PC-9 (cell line): ENCODE results near the gene DNMT3L. TPM values are rescaled to one million over a fixed set of nuclear protein-coding genes. Genes with fewer than 3 reads are reported as not detected.

Experiments
- BruUV-seq: library from RNA; stranded (reverse); fragments of 400-500 nt; replicated peaks from 2 replicates; lab custom pipeline; 2021; lab: Mats Ljungman, UMichigan
- CTCF ChIA-PET: fragments of 300-600 bp; sonication (Branson Sonifier 250); formaldehyde crosslinking; loops from one replicate; lab custom pipeline; 2022; ENCODE audit warnings: antibody characterized with exemption; lab: Charles Lee
- POLR2A ChIA-PET: fragments of 300-600 bp; sonication (Branson Sonifier 250); formaldehyde crosslinking; loops from one replicate; lab custom pipeline; 2022; ENCODE audit warnings: antibody characterized with exemption; ENCODE audit not compliant: unreplicated experiment; lab: Charles Lee
- DNase-seq, 2 experiments: peaks; one replicate each; pipeline versions ENCODE4 v3.0.0 to v3.0.0-alpha.2; 2015 to 2022; ENCODE audit warnings: mixed read lengths in 1 of 2
- H2AFZ ChIP-seq: fragments of 200-600 bp; sonication (generic); 2 replicates; pipeline ENCODE4 v1.8.1; 2017; ENCODE audit warnings: antibody characterized with exemption
- H3F3A ChIP-seq: fragments of 200-600 bp; sonication (generic); 2 replicates; pipeline ENCODE4 v1.8.1; 2017; ENCODE audit warnings: antibody characterized with exemption, mild to moderate bottlenecking, low read depth; ENCODE audit not compliant: insufficient read depth
- H3K27ac ChIP-seq: fragments of 200-600 bp; sonication (generic); 2 replicates; pipeline ENCODE4 v1.6.1; 2016; ENCODE audit warnings: mixed run types
- H3K27me3 ChIP-seq: fragments of 200-600 bp; sonication (generic); 2 replicates; pipeline ENCODE4 v1.6.1; 2016; ENCODE audit warnings: low read depth, mixed run types; ENCODE audit not compliant: insufficient read depth
- H3K36me3 ChIP-seq: fragments of 200-600 bp; sonication (generic); 2 replicates; pipeline ENCODE4 v1.6.1; 2016; ENCODE audit warnings: low read depth, mixed run types
- H3K4me1 ChIP-seq: fragments of 200-600 bp; sonication (generic); replicated peaks from 2 replicates; pipeline ENCODE4 v1.6.1; 2016; ENCODE audit warnings: mixed run types; ENCODE audit not compliant: insufficient read depth
- H3K4me2 ChIP-seq: fragments of 200-600 bp; sonication (generic); 2 replicates; pipeline ENCODE4 v1.6.1; 2017; ENCODE audit warnings: mixed run types
- H3K4me3 ChIP-seq: fragments of 200-600 bp; sonication (generic); 2 replicates; pipeline ENCODE4 v1.6.1; 2016; ENCODE audit warnings: mixed run types
- H3K79me2 ChIP-seq: fragments of 200-600 bp; sonication (generic); 2 replicates; pipeline ENCODE4 v1.6.1; 2017; ENCODE audit warnings: low read depth, mixed run types
- H3K9me2 ChIP-seq: fragments of 200-600 bp; sonication (generic); 2 replicates; pipeline ENCODE4 v1.8.1; 2017; ENCODE audit warnings: mild to moderate bottlenecking; ENCODE audit not compliant: insufficient read depth
- H3K9me3 ChIP-seq: fragments of 200-600 bp; sonication (generic); 2 replicates; pipeline ENCODE4 v1.8.1; 2016; ENCODE audit warnings: low read depth; ENCODE audit not compliant: insufficient read depth
- H4K20me1 ChIP-seq: fragments of 200-600 bp; sonication (generic); 2 replicates; pipeline ENCODE4 v1.8.1; 2017; ENCODE audit not compliant: insufficient read depth
- CTCF ChIP-seq: fragments of 200-600 bp; sonication (generic); conservative IDR thresholded peaks from 2 replicates; pipeline ENCODE4 v1.6.1; 2017; ENCODE audit warnings: mixed run types, antibody characterized with exemption, mild to moderate bottlenecking, moderate library complexity
- EZH2 ChIP-seq: fragments of 200-600 bp; sonication (generic); IDR thresholded peaks from 2 replicates; pipeline ENCODE4 v1.8.0; 2017; ENCODE audit warnings: antibody characterized with exemption, low read depth
- intact Hi-C: fragments of 100-400 bp; cut with micrococcal nuclease; formaldehyde crosslinking; loops from one replicate; pipeline ENCODE4 v1.10.0; 2022; ENCODE audit not compliant: unreplicated experiment
- total RNA-seq: library from RNA; stranded (reverse); gene quantifications from 2 replicates; pipeline ENCODE4 v1.2.3, GENCODE V29; 2021

DNMT3L gene
- total RNA-seq, 1 experiment from 2014 or later: not detected

GRCh38 chr21:44279354-44280260 is 17.9 kb upstream of the DNMT3L start:
- no peaks in the 10 kb centered on the region for H3K4me1 ChIP-seq
- CTCF ChIA-PET: no interaction called here
- H3K9me2 ChIP-seq: no peaks in the 10 kb centered on the region
- no peaks in the 10 kb centered on the region for H4K20me1 ChIP-seq
- no peak for DNase-seq
- BruUV-seq: no TSS peak
- no peak overlapping the region for H2AFZ ChIP-seq
- H3F3A ChIP-seq: 0 out of 2 replicates have a peak, but pooled peaks cover 3% of the 10 kb centered on the region
- no peak overlapping the region for H3K4me3 ChIP-seq
- H3K27ac ChIP-seq: no peak overlapping the region
- TF ChIP-seq CTCF (no peak), EZH2 (no peak)
- no peaks in the 10 kb centered on the region for H3K27me3 ChIP-seq
- POLR2A ChIA-PET: no interaction called here
- no peaks in the 10 kb centered on the region for H3K9me3 ChIP-seq
- no peak overlapping the region for H3K4me2 ChIP-seq
- H3K79me2 ChIP-seq: no peaks in the 10 kb centered on the region
- intact Hi-C loops: no loop called here
- no peaks in the 10 kb centered on the region for H3K36me3 ChIP-seq

GRCh38 chr21:44275041-44275440 is 13.3 kb upstream of the DNMT3L start:
- H3K36me3 ChIP-seq: no peaks in the 10 kb centered on the region
- H3K4me2 ChIP-seq: no peak overlapping the region
- TF ChIP-seq CTCF: no peak
- no peak for TF ChIP-seq EZH2
- H2AFZ ChIP-seq: no peak overlapping the region
- CTCF ChIA-PET: no interaction called here
- no peaks in the 10 kb centered on the region for H3K9me2 ChIP-seq
- no peaks in the 10 kb centered on the region for H4K20me1 ChIP-seq
- BruUV-seq: no TSS peak
- DNase-seq: no peak
- 0 out of 2 replicates have a peak, but pooled peaks cover 3% of the 10 kb centered on the region for H3F3A ChIP-seq
- intact Hi-C loops: no loop called here
- H3K79me2 ChIP-seq: no peaks in the 10 kb centered on the region
- POLR2A ChIA-PET: no interaction called here
- no peaks in the 10 kb centered on the region for H3K9me3 ChIP-seq
- no peaks in the 10 kb centered on the region for H3K4me1 ChIP-seq
- no peak overlapping the region for H3K4me3 ChIP-seq
- no peak overlapping the region for H3K27ac ChIP-seq
- H3K27me3 ChIP-seq: no peaks in the 10 kb centered on the region

GRCh38 chr21:44273046-44273445 is 11.3 kb upstream of the DNMT3L start:
- TF ChIP-seq EZH2 (no peak), CTCF (no peak)
- Histone ChIP-seq H3K27me3 (no peaks in the 10 kb centered on the region), H3F3A (0 out of 2 replicates have a peak, but pooled peaks cover 3% of the 10 kb centered on the region), H3K4me2 (no peak overlapping the region), H3K4me1 (no peaks in the 10 kb centered on the region), H3K36me3 (no peaks in the 10 kb centered on the region), H3K9me2 (no peaks in the 10 kb centered on the region), H3K79me2 (no peaks in the 10 kb centered on the region), H4K20me1 (no peaks in the 10 kb centered on the region), H2AFZ (no peak overlapping the region), H3K9me3 (no peaks in the 10 kb centered on the region), H3K27ac (no peak overlapping the region), H3K4me3 (no peak overlapping the region)
- POLR2A ChIA-PET: no interaction called here
- intact Hi-C loops: no loop called here
- no peak for DNase-seq
- CTCF ChIA-PET: no interaction called here
- BruUV-seq: no TSS peak
